Testis (tissue), 2 donors: Measurements from ENCODE around the gene CD44.

Experiments used
- CTCF ChIP-seq, 3 experiments: fragments of 450-650 bp in 2 of 3; fragments of 200-600 bp in 1 of 3; sonication (generic) in 1 of 3; IDR thresholded peaks; one replicate each; pipeline ENCODE4 v1.5.1; 2016 to 2019; ENCODE audit warnings: antibody characterized with exemption in 3 of 3, mild to moderate bottlenecking in 2 of 3, moderate library complexity in 1 of 3
- POLR2A ChIP-seq: fragments of 450-650 bp; IDR thresholded peaks from one replicate; pipeline ENCODE4 v1.6.1; 2017; ENCODE audit warnings: antibody characterized with exemption, mild to moderate bottlenecking, moderate library complexity

- TF ChIP-seq CTCF (IDR thresholded peaks at IDR 0.05) (no peak), POLR2A (no peak)
Observed at GRCh38 chr11:35127619-35128018, 11.4 kb upstream of the CD44 start.
